HEK293 (cell line): ENCODE measurements around the gene PANX1.

Experiments
- CTCF ChIA-PET: fragments of 350-600 bp; formaldehyde crosslinking; extraction: SDS; loops from one replicate; lab custom pipeline; 2021; ENCODE audit warnings: antibody characterized with exemption; lab: Yijun Ruan, JAX
- POLR2A ChIA-PET: fragments of 300-600 bp; formaldehyde crosslinking; extraction: SDS; loops from one replicate; lab custom pipeline; 2020; ENCODE audit warnings: antibody characterized with exemption, inconsistent platforms; lab: Yijun Ruan, JAX
- H3K27ac ChIP-seq: fragments of 200-500 bp; sonication (Bioruptor generic); 2 replicates; pipeline ENCODE4 v1.5.1; 2014; ENCODE audit warnings: low read depth, low read length, control low read depth, inconsistent platforms; ENCODE audit errors: extremely low read depth
- H3K36me3 ChIP-seq, 2 experiments: fragments of 200-500 bp in 1 of 2; sonication (Bioruptor generic) in 1 of 2; 1 replicate in 1 of 2; 2 replicates in 1 of 2; pipeline ENCODE4 v1.5.1; 2014 to 2017; ENCODE audit warnings: inconsistent platforms in 2 of 2, low read length in 2 of 2; ENCODE audit not compliant: control insufficient read depth in 2 of 2, insufficient read depth in 1 of 2
- H3K4me1 ChIP-seq: fragments of 200-500 bp; sonication (Bioruptor generic); 2 replicates; pipeline ENCODE4 v1.5.1; 2014; ENCODE audit warnings: mild to moderate bottlenecking, low read length, inconsistent platforms; ENCODE audit not compliant: control insufficient read depth, insufficient read depth
- H3K4me3 ChIP-seq: 2 replicates; pipeline ENCODE4 v1.5.1; 2011; ENCODE audit warnings: low read depth, mild to moderate bottlenecking, control low read depth, low read length, moderate library complexity
- H3K9me3 ChIP-seq: fragments of 200-500 bp; sonication (Bioruptor generic); 2 replicates; pipeline ENCODE4 v1.5.1; 2014; ENCODE audit warnings: low read depth, low read length, inconsistent platforms; ENCODE audit not compliant: control insufficient read depth, insufficient read depth
- GLI2 ChIP-seq: fragments of 450-650 bp; formaldehyde crosslinking; IDR thresholded peaks from 2 replicates; pipeline ENCODE4; 2017; ENCODE audit warnings: missing biosample characterization, missing genetic modification characterization, low read depth, borderline replicate concordance
- KLF9 ChIP-seq: fragments of 450-650 bp; formaldehyde crosslinking; IDR thresholded peaks from 2 replicates; pipeline ENCODE4 v1.5.1; 2016; ENCODE audit warnings: missing biosample characterization, missing genetic modification characterization, low read depth
- OSR2 ChIP-seq: fragments of 450-650 bp; formaldehyde crosslinking; IDR thresholded peaks from 2 replicates; pipeline ENCODE4 v1.5.1; 2016; ENCODE audit warnings: missing biosample characterization, missing genetic modification characterization
- OVOL3 ChIP-seq: fragments of 450-650 bp; formaldehyde crosslinking; IDR thresholded peaks from 2 replicates; pipeline ENCODE4 v1.5.1; 2016; ENCODE audit warnings: missing biosample characterization, missing genetic modification characterization
- PBX3 ChIP-seq: sonication (generic); formaldehyde crosslinking; IDR thresholded peaks from 2 replicates; pipeline ENCODE4 v1.8.1; 2022; ENCODE audit warnings: mild to moderate bottlenecking, moderate library complexity, missing genetic modification reagents
- TCF7L2 ChIP-seq: IDR thresholded peaks from 2 replicates; pipeline ENCODE4 v1.6.1; 2011; ENCODE audit warnings: low read depth, mild to moderate bottlenecking, inconsistent platforms, low read length, moderate library complexity, borderline replicate concordance
- ZBTB49 ChIP-seq: fragments of 450-650 bp; formaldehyde crosslinking; IDR thresholded peaks from 2 replicates; pipeline ENCODE4 v1.5.1; 2016; ENCODE audit warnings: missing biosample characterization, missing genetic modification characterization, low read depth
- ZIC2 ChIP-seq: fragments of 450-650 bp; formaldehyde crosslinking; IDR thresholded peaks from 2 replicates; pipeline ENCODE4 v1.5.1; 2016; ENCODE audit warnings: missing biosample characterization, missing genetic modification characterization
- ZNF112 ChIP-seq: fragments of 450-650 bp; formaldehyde crosslinking; IDR thresholded peaks from 2 replicates; pipeline ENCODE4 v1.5.0; 2017; ENCODE audit warnings: missing biosample characterization, missing genetic modification characterization
- ZNF133 ChIP-seq: fragments of 450-650 bp; formaldehyde crosslinking; IDR thresholded peaks from 2 replicates; pipeline ENCODE4 v1.5.1; 2016; ENCODE audit warnings: missing biosample characterization, missing genetic modification characterization
- ZNF138 ChIP-seq: fragments of 450-650 bp; formaldehyde crosslinking; IDR thresholded peaks from 2 replicates; pipeline ENCODE4 v1.5.1; 2016; ENCODE audit warnings: missing biosample characterization, missing genetic modification characterization, borderline replicate concordance
- ZNF24 ChIP-seq: fragments of 450-650 bp; formaldehyde crosslinking; IDR thresholded peaks from 2 replicates; pipeline ENCODE4 v1.5.1; 2016; ENCODE audit warnings: missing biosample characterization, missing genetic modification characterization
- ZNF248 ChIP-seq: fragments of 450-650 bp; formaldehyde crosslinking; IDR thresholded peaks from 2 replicates; pipeline ENCODE4 v1.5.1; 2017; ENCODE audit warnings: missing biosample characterization, missing genetic modification characterization
- ZNF266 ChIP-seq: fragments of 450-650 bp; formaldehyde crosslinking; IDR thresholded peaks from 2 replicates; pipeline ENCODE4 v1.5.1; 2016; ENCODE audit warnings: missing biosample characterization, missing genetic modification characterization, low read depth
- ZNF366 ChIP-seq: fragments of 450-650 bp; formaldehyde crosslinking; conservative IDR thresholded peaks from 2 replicates; pipeline ENCODE4 v1.5.1; 2016; ENCODE audit warnings: missing biosample characterization, missing genetic modification characterization
- ZNF426 ChIP-seq: fragments of 450-650 bp; formaldehyde crosslinking; IDR thresholded peaks from 2 replicates; pipeline ENCODE4 v1.5.1; 2017; ENCODE audit warnings: missing biosample characterization, missing genetic modification characterization, mild to moderate bottlenecking, inconsistent platforms, moderate library complexity
- ZNF449 ChIP-seq: fragments of 450-650 bp; formaldehyde crosslinking; IDR thresholded peaks from 2 replicates; pipeline ENCODE4 v1.5.1; 2017; ENCODE audit warnings: missing biosample characterization, mild to moderate bottlenecking, missing genetic modification characterization, moderate library complexity
- ZNF473 ChIP-seq: fragments of 450-650 bp; formaldehyde crosslinking; IDR thresholded peaks from 2 replicates; pipeline ENCODE4 v1.5.1; 2017; ENCODE audit warnings: missing biosample characterization, missing genetic modification characterization
- ZNF48 ChIP-seq: fragments of 450-650 bp; formaldehyde crosslinking; IDR thresholded peaks from 2 replicates; pipeline ENCODE4 v1.5.1; 2016; ENCODE audit warnings: missing biosample characterization, missing genetic modification characterization
- ZNF585B ChIP-seq: fragments of 450-650 bp; formaldehyde crosslinking; IDR thresholded peaks from 2 replicates; pipeline ENCODE4 v1.5.1; 2016; ENCODE audit warnings: missing biosample characterization, missing genetic modification characterization
- ZNF654 ChIP-seq: fragments of 450-650 bp; formaldehyde crosslinking; IDR thresholded peaks from 2 replicates; pipeline ENCODE4 v1.5.1; 2016; ENCODE audit warnings: low read depth, missing biosample characterization, missing genetic modification characterization
- ZNF670 ChIP-seq: fragments of 450-650 bp; formaldehyde crosslinking; IDR thresholded peaks from 2 replicates; pipeline ENCODE4 v1.5.1; 2016; ENCODE audit warnings: missing biosample characterization, missing genetic modification characterization, low read depth
- ZNF677 ChIP-seq: fragments of 450-650 bp; IDR thresholded peaks from 2 replicates; pipeline ENCODE4 v1.5.0; 2018; ENCODE audit warnings: missing biosample characterization, mild to moderate bottlenecking, missing genetic modification characterization, moderate library complexity
- ZNF704 ChIP-seq: fragments of 450-650 bp; formaldehyde crosslinking; IDR thresholded peaks from 2 replicates; pipeline ENCODE4 v1.5.1; 2016; ENCODE audit warnings: missing biosample characterization, missing genetic modification characterization
- ZNF76 ChIP-seq: fragments of 450-650 bp; formaldehyde crosslinking; IDR thresholded peaks from 2 replicates; pipeline ENCODE4; 2016; ENCODE audit warnings: low read depth, missing biosample characterization, missing genetic modification characterization, borderline replicate concordance
- ZNF830 ChIP-seq: fragments of 450-650 bp; IDR thresholded peaks from 2 replicates; pipeline ENCODE4 v1.5.0; 2018; ENCODE audit warnings: missing biosample characterization, missing genetic modification characterization, low read depth, mild to moderate bottlenecking, moderate library complexity
- TF ChIP-seq, protein P1 (sequence below): fragments of 450-650 bp; formaldehyde crosslinking; IDR thresholded peaks from 2 replicates; pipeline ENCODE4 v1.5.1; 2017; ENCODE audit warnings: missing biosample characterization, missing genetic modification characterization
- TF ChIP-seq, protein P2 (sequence below): fragments of 450-650 bp; formaldehyde crosslinking; IDR thresholded peaks from 2 replicates; pipeline ENCODE4 v1.5.0; 2017; ENCODE audit warnings: missing biosample characterization, missing genetic modification characterization, borderline replicate concordance

The PANX1 gene

GRCh38 chr11:94128746-94129511, at the start of gene PANX1:
PANX1 (plus strand) TSS chr11:94128841; CDS start chr11:94129313, 472 bp downstream.
- Histone ChIP-seq H3K27ac (peak within 1 kb of the TSS; percentile 62), H3K36me3 (no peaks in the 10 kb centered on the region), H3K4me1 (peaks cover 5% of the 10 kb centered on the region; the same call in 1 of the 2 replicates), H3K9me3 (no peaks in the 10 kb centered on the region), H3K4me3 (peak within 1 kb of the TSS; percentile 82)
- CTCF ChIA-PET: interaction anchor here (0.6 to 2.5 kb wide), 7 partner anchors 54 to 739 kb away, joined by 3 to 8 read pairs (median 4); no protein-coding TSS in a partner anchor
- POLR2A ChIA-PET: interaction anchor here (0.9 to 1.9 kb wide), 9 partner anchors 8 to 387 kb away, joined by 3 to 8 read pairs (median 4); partner anchors contain the start of genes C11orf54 and TAF1D
- TF ChIP-seq, protein P1, sequence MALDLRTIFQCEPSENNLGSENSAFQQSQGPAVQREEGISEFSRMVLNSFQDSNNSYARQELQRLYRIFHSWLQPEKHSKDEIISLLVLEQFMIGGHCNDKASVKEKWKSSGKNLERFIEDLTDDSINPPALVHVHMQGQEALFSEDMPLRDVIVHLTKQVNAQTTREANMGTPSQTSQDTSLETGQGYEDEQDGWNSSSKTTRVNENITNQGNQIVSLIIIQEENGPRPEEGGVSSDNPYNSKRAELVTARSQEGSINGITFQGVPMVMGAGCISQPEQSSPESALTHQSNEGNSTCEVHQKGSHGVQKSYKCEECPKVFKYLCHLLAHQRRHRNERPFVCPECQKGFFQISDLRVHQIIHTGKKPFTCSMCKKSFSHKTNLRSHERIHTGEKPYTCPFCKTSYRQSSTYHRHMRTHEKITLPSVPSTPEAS (tag by site-specific recombination): no peak
- TF ChIP-seq, protein P2, sequence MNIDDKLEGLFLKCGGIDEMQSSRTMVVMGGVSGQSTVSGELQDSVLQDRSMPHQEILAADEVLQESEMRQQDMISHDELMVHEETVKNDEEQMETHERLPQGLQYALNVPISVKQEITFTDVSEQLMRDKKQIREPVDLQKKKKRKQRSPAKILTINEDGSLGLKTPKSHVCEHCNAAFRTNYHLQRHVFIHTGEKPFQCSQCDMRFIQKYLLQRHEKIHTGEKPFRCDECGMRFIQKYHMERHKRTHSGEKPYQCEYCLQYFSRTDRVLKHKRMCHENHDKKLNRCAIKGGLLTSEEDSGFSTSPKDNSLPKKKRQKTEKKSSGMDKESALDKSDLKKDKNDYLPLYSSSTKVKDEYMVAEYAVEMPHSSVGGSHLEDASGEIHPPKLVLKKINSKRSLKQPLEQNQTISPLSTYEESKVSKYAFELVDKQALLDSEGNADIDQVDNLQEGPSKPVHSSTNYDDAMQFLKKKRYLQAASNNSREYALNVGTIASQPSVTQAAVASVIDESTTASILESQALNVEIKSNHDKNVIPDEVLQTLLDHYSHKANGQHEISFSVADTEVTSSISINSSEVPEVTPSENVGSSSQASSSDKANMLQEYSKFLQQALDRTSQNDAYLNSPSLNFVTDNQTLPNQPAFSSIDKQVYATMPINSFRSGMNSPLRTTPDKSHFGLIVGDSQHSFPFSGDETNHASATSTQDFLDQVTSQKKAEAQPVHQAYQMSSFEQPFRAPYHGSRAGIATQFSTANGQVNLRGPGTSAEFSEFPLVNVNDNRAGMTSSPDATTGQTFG (tag by site-specific recombination): no peak
- TF ChIP-seq ZNF677 (tag by site-specific recombination) (no peak), ZNF24 (tag by site-specific recombination) (no peak), ZNF76 (tag by site-specific recombination) (peak; percentile 84), ZNF830 (tag by site-specific recombination) (no peak), TCF7L2 (no peak), ZNF138 (no peak), ZNF426 (no peak), ZIC2 (tag by site-specific recombination) (peak; percentile 52; the same call in 1 of the 2 replicates), ZNF366 (tag by site-specific recombination) (no peak), ZBTB49 (tag by site-specific recombination) (no peak), ZNF112 (no peak), ZNF248 (tag by site-specific recombination) (no peak), OSR2 (no peak), OVOL3 (tag by site-specific recombination) (no peak), ZNF473 (tag by site-specific recombination) (no peak), ZNF266 (tag by site-specific recombination) (no peak), ZNF654 (tag by site-specific recombination) (no peak), ZNF585B (tag by site-specific recombination) (no peak), ZNF704 (tag by site-specific recombination) (no peak), ZNF133 (tag by site-specific recombination) (no peak), GLI2 (no peak), ZNF48 (tag by site-specific recombination) (no peak), PBX3 (CRISPR knock-in tag) (0 out of 2 replicates have a peak, but pooled peaks have one; percentile 58), KLF9 (tag by site-specific recombination) (peak; percentile 92), ZNF670 (no peak), ZNF449 (tag by site-specific recombination) (peak; percentile 70)
